Kidney glomerular epithelial cell (primary cell): Measurements from ENCODE around the gene KCNT1.

Experiments
- DNase-seq: peaks from one replicate; lab custom pipeline; 2025; lab: John Stamatoyannopoulos, UW

The KCNT1 gene

DNA sequence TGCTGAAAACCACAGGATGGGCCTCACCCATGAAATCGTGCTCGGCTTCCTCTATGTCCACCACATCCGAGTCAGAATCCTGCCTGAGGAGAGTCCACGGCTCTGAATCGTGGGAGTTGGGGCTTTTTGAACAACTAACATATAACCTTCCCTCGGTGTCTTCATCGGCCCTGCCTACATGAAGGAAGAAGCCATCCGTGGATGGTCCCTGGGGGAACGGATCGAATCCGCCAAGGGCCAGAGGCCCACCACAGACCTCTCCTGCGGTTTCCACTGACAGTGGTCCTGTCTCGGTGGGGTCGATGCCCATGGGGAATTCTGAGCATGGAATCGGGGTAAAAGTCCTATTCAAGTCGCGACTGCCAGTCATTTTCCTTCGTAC lies 120.4 kb downstream of the KCNT1 start:
- no peak for DNase-seq

DNA sequence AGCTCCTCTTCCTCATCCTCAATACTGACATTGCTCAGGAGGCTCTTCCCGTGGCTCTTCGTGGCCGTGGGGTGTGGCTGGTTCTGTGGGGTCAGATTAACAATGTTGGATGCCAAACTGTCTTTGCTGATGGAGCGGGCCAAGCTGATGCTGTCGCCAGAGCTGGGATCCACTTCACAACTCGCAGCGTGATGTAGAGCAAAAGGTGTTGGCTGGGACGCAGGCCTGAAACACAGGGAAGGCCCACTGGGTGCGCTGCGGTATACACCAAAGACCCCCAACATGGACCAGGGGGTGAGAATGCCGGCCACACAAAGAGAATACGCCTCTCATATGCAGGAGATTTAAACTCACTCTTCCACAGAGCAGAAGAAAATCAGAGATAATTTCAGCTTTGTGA lies 121.1 kb downstream of the KCNT1 start:
- DNase-seq = no peak

DNA sequence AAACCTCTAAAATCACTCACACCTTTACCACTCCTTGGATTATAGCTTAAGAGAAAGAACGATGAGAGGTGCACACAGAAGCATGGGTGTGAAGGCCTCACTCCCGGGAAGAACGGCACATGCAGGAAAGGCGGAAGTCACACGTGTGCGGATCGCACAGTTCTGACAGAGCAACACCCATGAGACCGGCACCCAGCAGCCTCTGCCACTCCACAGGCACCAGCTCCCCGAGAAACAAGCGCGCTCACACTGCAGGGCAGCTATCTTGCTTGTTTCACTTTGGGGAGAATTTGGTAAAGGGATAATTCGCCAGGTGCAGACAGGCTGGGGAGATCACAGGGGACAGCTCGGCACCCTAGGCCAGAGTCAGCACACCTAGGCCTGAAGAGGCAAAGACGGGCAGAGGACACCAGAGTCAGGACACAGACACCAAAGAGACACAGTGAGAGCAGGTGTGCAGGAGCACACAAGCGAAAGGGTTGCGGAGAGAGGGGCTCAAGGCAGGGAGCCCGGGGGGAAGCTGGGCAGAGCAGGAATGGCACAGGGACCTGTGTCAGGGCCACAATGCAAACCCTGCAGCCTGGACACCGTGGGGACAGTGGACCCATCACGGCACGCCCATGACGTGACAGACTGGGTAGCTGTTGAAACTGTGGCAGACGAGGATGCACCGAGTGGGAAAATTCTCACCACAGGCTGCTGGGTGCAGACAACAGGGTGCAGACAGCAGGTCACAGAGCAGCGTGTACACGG lies 123.6 kb downstream of the KCNT1 start:
- no peak for DNase-seq

DNA sequence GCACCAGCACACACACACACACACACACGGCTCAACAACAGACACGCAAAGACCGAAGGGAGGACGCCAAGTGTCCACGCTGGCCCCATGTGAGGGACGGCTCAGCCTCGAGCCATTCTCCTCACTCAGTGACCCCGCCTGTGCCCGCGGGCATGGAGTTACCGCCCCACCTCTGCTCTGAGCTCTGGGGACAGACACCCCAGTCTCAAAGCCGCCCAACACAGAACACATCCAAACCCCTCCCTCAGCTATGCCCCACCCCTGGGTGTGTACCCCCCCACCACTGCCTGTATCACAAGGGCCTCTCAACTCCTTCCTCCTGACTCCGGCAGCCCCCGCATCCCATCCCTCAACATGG lies 124.2 kb downstream of the KCNT1 start:
- DNase-seq = no peak

DNA sequence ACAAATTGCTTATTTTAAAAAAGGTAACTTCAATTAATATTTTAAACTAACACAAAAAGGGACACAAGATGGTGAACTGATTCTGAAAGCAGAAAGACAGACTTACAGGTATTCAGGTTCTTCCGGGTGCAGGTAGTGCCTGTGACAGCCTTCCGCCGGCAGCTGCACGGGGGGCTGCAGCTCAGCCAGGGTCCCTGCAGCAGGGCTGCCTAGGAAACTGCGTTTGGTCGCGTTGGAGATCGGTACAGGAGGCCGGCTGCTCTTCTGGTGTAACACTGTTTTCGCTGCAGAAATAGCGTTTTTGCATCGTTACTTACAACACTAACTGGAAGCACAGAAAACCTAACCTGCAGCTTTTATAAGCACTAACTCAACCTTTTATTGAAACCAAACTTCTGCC lies 125.3 kb downstream of the KCNT1 start:
- no peak for DNase-seq

DNA sequence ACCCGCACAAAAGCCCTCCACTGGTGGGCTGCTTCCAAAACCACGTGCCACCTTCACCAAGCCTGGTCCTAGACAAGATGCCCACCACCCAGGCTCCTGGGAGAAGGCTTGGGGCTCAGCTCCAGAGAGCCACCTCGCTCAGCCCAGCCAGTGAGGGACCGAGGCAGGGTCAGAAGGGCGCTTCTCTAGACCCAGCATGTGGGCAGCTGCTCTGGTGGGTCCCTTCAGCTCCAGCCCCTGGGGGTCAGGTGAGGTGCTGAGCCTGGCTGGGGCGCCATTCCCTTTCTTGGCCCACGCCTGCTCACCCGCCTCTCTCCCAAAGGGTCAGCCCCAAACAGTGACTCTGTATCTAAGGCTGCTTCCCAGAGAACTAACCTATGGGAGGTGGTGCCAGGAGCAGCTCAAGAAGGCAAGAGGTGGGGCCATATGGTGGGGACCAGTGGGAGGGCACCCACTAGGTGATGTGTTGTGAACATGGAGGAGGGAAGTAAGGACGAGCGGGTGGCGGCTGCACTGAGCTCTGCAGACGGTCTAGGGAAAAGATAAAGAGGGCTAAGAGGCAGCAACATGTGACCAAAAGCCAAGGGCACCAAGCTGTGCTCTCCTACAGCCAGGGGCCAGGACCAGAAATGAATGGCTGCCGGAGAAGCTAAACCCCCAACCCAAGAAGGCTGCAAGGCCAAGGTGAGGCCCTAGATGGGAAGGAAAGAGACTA lies 126.0 kb downstream of the KCNT1 start:
- DNase-seq = no peak

DNA sequence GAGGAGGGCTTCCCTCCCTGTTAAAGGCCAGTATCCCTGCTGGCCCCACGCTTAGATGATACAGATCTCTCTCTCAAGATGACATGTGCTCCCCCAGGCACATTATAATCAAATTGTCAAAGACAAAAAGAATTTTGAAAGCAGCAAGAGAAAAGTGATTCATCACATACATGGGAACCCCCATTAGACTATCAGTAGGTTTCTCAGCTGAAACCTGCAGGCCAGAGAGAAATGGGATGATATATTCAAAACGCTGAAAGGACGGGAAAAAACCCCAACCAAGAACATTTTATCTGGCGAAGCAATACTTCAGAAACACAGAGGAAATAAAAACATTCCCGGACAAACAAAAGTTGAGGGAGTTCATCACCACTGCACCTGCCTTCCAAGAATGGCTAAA lies 126.7 kb downstream of the KCNT1 start:
- DNase-seq = no peak

DNA sequence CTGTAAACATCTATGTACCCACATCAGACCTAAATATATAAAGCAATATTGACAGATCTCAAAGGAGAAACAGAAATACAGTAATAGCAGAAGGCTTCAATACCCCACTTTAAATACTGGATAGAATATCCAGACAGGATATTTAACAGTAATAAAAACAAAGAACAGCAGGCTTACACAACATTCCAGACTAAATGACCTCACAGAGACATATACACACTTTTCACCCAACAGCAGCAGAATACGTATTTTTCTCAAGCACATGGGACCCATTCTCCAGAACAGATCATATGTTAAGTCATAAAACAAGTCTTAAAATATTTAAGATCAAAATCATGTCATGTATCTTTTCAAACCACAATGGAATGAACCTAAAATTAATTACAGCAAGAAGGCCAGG lies 128.5 kb downstream of the KCNT1 start:
- DNase-seq = no peak

DNA sequence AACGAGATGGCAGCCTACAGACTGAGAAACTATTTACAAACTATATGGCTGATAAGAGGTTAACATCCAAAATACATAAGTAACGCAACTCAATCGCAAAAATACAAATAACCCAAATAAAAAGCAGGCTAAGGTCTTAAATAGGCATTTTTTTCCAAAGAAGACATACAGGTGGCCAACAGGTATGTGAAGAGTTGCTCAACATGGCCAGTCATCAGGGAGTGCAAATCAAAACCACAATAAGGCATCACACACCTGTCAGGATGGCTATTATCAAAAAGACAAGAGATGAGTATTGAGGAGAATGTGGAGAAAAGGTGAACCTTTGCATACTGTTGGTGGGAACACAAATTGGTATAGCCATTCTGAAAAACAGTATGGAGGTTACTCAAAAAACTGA lies 131.9 kb downstream of the KCNT1 start:
- no peak for DNase-seq

DNA sequence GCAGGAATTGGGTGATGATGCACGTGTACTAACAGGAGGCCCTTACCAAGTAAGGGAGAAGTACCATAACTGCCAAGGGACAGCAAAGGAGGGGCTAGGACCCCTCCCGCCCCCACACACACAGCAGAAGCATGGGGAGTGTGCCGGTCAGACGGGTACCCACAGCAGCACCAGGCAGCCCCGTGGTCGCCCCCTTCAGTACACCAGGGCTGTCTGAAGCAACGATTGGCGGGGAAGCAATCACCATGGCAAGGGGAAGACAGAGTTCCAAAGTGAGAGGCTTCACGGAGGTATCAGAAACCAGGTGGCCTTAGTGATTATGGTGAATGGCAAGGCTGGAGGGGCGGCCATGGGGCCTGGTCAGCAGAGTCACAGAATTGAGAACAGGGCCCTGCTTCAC lies 133.1 kb downstream of the KCNT1 start:
- no peak for DNase-seq

DNA sequence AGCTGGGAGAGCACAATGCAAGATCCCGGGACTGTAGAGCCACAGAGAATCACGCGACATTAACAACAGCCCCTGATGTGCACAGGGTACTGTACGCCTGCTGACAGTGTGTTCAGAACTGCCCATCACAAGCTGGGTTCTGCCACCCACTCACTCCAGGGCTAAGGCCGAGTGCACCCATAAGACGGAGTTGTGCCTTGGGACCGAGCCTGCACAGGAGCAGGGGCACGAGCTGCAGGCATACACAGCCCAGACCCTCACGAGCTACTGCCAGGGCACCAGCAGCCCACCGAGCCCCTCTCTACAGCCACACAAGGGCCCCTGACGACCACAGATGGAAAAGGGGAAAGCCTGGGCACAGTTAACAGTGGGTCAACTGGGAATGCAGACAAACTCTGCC lies 137.5 kb downstream of the KCNT1 start:
- no peak for DNase-seq

DNA sequence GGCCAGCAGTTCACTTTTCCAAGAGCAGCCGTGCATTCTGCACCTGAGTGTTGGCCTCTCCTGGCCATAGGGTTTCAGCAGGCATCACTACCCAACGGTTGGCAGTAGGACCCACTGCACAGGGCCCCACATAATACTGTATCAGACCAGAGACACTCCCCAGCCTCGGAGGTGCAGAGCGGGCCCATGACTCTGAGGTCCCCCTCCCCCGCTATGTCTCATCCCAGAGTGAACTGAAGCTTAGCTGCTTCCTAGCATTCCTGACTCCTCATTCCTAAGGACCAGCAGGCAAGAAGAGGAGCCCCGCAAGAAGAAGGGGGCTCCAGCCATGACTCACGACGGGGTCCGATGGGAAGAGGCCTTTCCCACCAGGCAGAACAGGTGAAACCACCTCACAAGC lies 138.1 kb downstream of the KCNT1 start:
- no peak for DNase-seq

DNA sequence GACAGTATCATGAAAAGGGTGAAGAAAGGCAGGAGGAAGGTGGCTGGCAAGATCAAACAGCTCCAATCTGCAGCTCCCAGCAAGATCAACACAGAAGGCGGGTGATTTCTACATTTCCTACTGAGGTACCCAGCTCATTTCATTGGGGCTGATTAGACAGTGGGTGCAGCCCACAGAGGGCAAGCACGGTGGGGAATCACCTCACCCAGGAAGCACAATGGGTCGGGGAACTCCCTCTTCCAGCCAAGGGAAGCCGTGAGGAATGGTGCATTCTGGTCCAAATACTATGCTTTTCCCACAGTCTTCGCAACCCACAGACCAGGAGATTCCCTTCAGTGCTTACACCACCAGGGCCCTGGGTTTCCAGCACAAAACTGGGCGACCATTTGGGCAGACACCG lies 138.6 kb downstream of the KCNT1 start:
- DNase-seq = no peak
